SK-N-SH (cell line): ENCODE data around the gene RGS14. TPM values are rescaled to one million over a fixed set of nuclear protein-coding genes. Genes with fewer than 3 reads are reported as not detected.

ENCODE experiments used
- CTCF ChIA-PET: fragments of 300-600, 350-600 bp; formaldehyde crosslinking; extraction: SDS; loops from one replicate; lab custom pipeline; 2021; lab: Yijun Ruan, JAX
- POLR2A ChIA-PET: fragments of 350-600 bp; sonication (Branson Sonifier 250); formaldehyde crosslinking; extraction: SDS; loops from one replicate; lab custom pipeline; 2020; ENCODE audit warnings: antibody characterized with exemption, inconsistent platforms; lab: Yijun Ruan, JAX
- DNase-seq: peaks from one replicate; pipeline ENCODE4 v3.0.0; 2012
- H2AFZ ChIP-seq: fragments of 200-600 bp; sonication (generic); 2 replicates; pipeline ENCODE4 v1.8.1; 2016; ENCODE audit warnings: antibody characterized with exemption, mild to moderate bottlenecking, low read depth
- H3F3A ChIP-seq: fragments of 200-600 bp; sonication (generic); replicated peaks from 2 replicates; pipeline ENCODE3; 2016; ENCODE audit warnings: antibody characterized with exemption, mild to moderate bottlenecking; ENCODE audit not compliant: insufficient read depth
- H3K27ac ChIP-seq, 2 experiments: fragments of 200-500 bp in 1 of 2; fragments of 200-600 bp in 1 of 2; sonication (Bioruptor generic) in 1 of 2; sonication (generic), shearing (Covaris generic) in 1 of 2; 2 replicates each; pipeline versions ENCODE4 v1.5.1 to v1.6.1; 2014 to 2016; ENCODE audit warnings: low read depth in 2 of 2, inconsistent platforms in 1 of 2, low read length in 1 of 2, mild to moderate bottlenecking in 1 of 2, mixed read lengths in 1 of 2
- H3K27me3 ChIP-seq: fragments of 200-600 bp; sonication (generic), shearing (Covaris generic); 2 replicates; pipeline ENCODE4 v1.6.1; 2016; ENCODE audit warnings: mixed run types; ENCODE audit not compliant: insufficient read depth
- H3K36me3 ChIP-seq, 2 experiments: fragments of 200-500 bp in 1 of 2; fragments of 200-600 bp in 1 of 2; sonication (Bioruptor generic) in 1 of 2; sonication (generic) in 1 of 2; replicated peaks in 1 of 2; 2 replicates each; pipeline versions ENCODE3 to v1.5.1; 2014 to 2016; ENCODE audit warnings: low read length in 1 of 2, mild to moderate bottlenecking in 1 of 2; ENCODE audit not compliant: insufficient read depth in 2 of 2, control insufficient read depth in 1 of 2
- H3K4me1 ChIP-seq, 2 experiments: fragments of 200-500 bp in 1 of 2; fragments of 200-600 bp in 1 of 2; sonication (Bioruptor generic) in 1 of 2; sonication (generic), shearing (Covaris generic) in 1 of 2; 2 replicates each; pipeline versions ENCODE4 v1.5.1 to v1.6.1; 2014 to 2016; ENCODE audit warnings: low read depth in 1 of 2, low read length in 1 of 2, mixed run types in 1 of 2; ENCODE audit not compliant: insufficient read depth in 2 of 2, control insufficient read depth in 1 of 2
- H3K4me2 ChIP-seq: fragments of 200-600 bp; sonication (generic), shearing (Covaris generic); 2 replicates; pipeline ENCODE4 v1.6.1; 2017; ENCODE audit warnings: mixed run types
- H3K4me3 ChIP-seq, 2 experiments: fragments of 200-500 bp in 1 of 2; fragments of 200-600 bp in 1 of 2; sonication (Bioruptor generic) in 1 of 2; sonication (generic), shearing (Covaris generic) in 1 of 2; 2 replicates each; pipeline versions ENCODE4 v1.5.1 to v1.8.1; 2014 to 2016; ENCODE audit warnings: low read depth in 2 of 2, inconsistent platforms in 1 of 2, low read length in 1 of 2, mild to moderate bottlenecking in 1 of 2, mixed read lengths in 1 of 2, moderate library complexity in 1 of 2
- H3K79me2 ChIP-seq: fragments of 200-600 bp; sonication (generic); 2 replicates; pipeline ENCODE4 v1.8.1; 2017; ENCODE audit warnings: mild to moderate bottlenecking; ENCODE audit not compliant: insufficient read depth
- H3K9ac ChIP-seq: fragments of 200-600 bp; sonication (generic); 2 replicates; pipeline ENCODE4 v1.6.1; 2017; ENCODE audit warnings: mixed run types
- H3K9me2 ChIP-seq: fragments of 200-600 bp; sonication (generic); 2 replicates; pipeline ENCODE4 v1.6.1; 2017; ENCODE audit warnings: mixed run types
- H3K9me3 ChIP-seq: fragments of 200-600 bp; sonication (generic); 2 replicates; pipeline ENCODE4 v1.6.1; 2017; ENCODE audit warnings: mixed run types, mild to moderate bottlenecking, moderate library complexity
- H4K20me1 ChIP-seq: fragments of 200-600 bp; sonication (generic); 2 replicates; pipeline ENCODE4 v1.6.1; 2017; ENCODE audit warnings: mild to moderate bottlenecking, mixed run types; ENCODE audit not compliant: insufficient read depth
- CHD2 ChIP-seq: fragments of 150-350 bp; IDR thresholded peaks from 2 replicates; pipeline ENCODE4 v1.6.1; 2018; ENCODE audit warnings: low read length; ENCODE audit not compliant: partially characterized antibody
- EP300 ChIP-seq, 2 experiments: IDR thresholded peaks; 2 replicates each; pipeline versions ENCODE4 v1.4.0 to v1.6.1; 2012; ENCODE audit warnings: borderline replicate concordance in 1 of 2, low read depth in 1 of 2, low read length in 1 of 2
- EZH2phosphoT487 ChIP-seq: fragments of 200-600 bp; sonication (generic); IDR thresholded peaks from 2 replicates; pipeline ENCODE4 v1.6.1; 2017; ENCODE audit warnings: low read depth, mixed run types, mild to moderate bottlenecking, antibody characterized with exemption, moderate library complexity, borderline replicate concordance
- FOSL2 ChIP-seq: IDR thresholded peaks from 2 replicates; pipeline ENCODE4 v1.4.0; 2012; ENCODE audit warnings: low read depth, mild to moderate bottlenecking, moderate library complexity, borderline replicate concordance
- JUND ChIP-seq: IDR thresholded peaks from 2 replicates; pipeline ENCODE4 v1.4.0; 2012
- MAX ChIP-seq: IDR thresholded peaks from 2 replicates; pipeline ENCODE4 v1.4.0; 2012; ENCODE audit warnings: low read depth
- MXI1 ChIP-seq: IDR thresholded peaks from 2 replicates; pipeline ENCODE4 v1.6.1; 2012; ENCODE audit warnings: mild to moderate bottlenecking, low read depth, low read length, improper control_type of control experiment
- NFIC ChIP-seq: IDR thresholded peaks from 2 replicates; pipeline ENCODE4 v1.4.0; 2012; ENCODE audit warnings: borderline replicate concordance
- NRF1 ChIP-seq: IDR thresholded peaks from 2 replicates; pipeline ENCODE4 v1.6.1; 2012; ENCODE audit warnings: low read depth, mild to moderate bottlenecking, low read length
- PBX3 ChIP-seq: IDR thresholded peaks from 2 replicates; pipeline ENCODE4; 2012
- RCOR1 ChIP-seq: fragments of 150-350 bp; IDR thresholded peaks from 2 replicates; pipeline ENCODE4 v1.6.1; 2017; ENCODE audit warnings: antibody characterized with exemption, low read length
- REST ChIP-seq: IDR thresholded peaks from 2 replicates; pipeline ENCODE4 v1.6.1; 2012; ENCODE audit warnings: mild to moderate bottlenecking, low read depth, low read length, moderate library complexity
- SIN3A ChIP-seq: IDR thresholded peaks from 2 replicates; pipeline ENCODE4 v1.6.1; 2012; ENCODE audit warnings: low read depth, mild to moderate bottlenecking, low read length, moderate library complexity, borderline replicate concordance
- SMC3 ChIP-seq: IDR thresholded peaks from 2 replicates; pipeline ENCODE4 v1.6.1; 2012; ENCODE audit warnings: low read depth, low read length, improper control_type of control experiment
- TEAD4 ChIP-seq: IDR thresholded peaks from 2 replicates; pipeline ENCODE4 v1.4.0; 2012; ENCODE audit warnings: mild to moderate bottlenecking, borderline replicate concordance; ENCODE audit not compliant: insufficient read depth
- ZBTB33 ChIP-seq: IDR thresholded peaks from 2 replicates; pipeline ENCODE4 v1.4.0; 2012; ENCODE audit warnings: low read depth, borderline replicate concordance
- WGBS: methylation state at CpG from one replicate; pipeline ENCODE4 v1.1.6; 2017; ENCODE audit warnings: low lambda C conversion rate; 5-methylcytosine and 5-hydroxymethylcytosine counted together
- polyA plus RNA-seq, 3 experiments: library from polyadenylated mRNA; depleted of rRNA; stranded (reverse); fragments of >200 nt; gene quantifications; 2 replicates each; pipeline ENCODE4 v1.2.3, GENCODE V29; 2012

Gene RGS14
- polyA plus RNA-seq, 1 of the 3 experiments (the other 2 are of a cell fraction) = 26.5 TPM

GRCh38 chr5:177349762-177350161 lies 8.0 kb upstream of the RGS14 start:
- ChIA-PET CTCF (interaction anchor here (1.4 to 3.0 kb wide), 2 partner anchors 13 to 55 kb away, joined by 3 to 10 read pairs; no protein-coding TSS in a partner anchor), POLR2A (interaction anchor here (1.0 kb wide), 1 partner anchor 11 kb away, joined by 5 read pairs; no protein-coding TSS in a partner anchor)
- peaks cover 5 to 23% of the 10 kb centered on the region in 2 experiments; a peak in 3 of 4 replicates for H3K4me1 ChIP-seq
- H3K9me3 ChIP-seq = no peaks in the 10 kb centered on the region
- H3K4me3 ChIP-seq = peak overlapping the region; percentile 96 to 100
- no peak overlapping the region for H3K27ac ChIP-seq
- no peak overlapping the region for H2AFZ ChIP-seq
- WGBS = 83% methylated on average over 5 of the region's 5 CpGs
- peaks cover 67% of the 10 kb centered on the region for H3K79me2 ChIP-seq
- H4K20me1 ChIP-seq = peaks cover 12% of the 10 kb centered on the region; the same call in 1 of the 2 replicates
- no peaks in the 10 kb centered on the region for H3K9me2 ChIP-seq
- no peaks in the 10 kb centered on the region for H3F3A ChIP-seq
- H3K36me3 ChIP-seq = peaks cover 16 to 25% of the 10 kb centered on the region in 2 experiments
- no peak for TF ChIP-seq NRF1
- TF ChIP-seq PBX3 = no peak
- no peak for TF ChIP-seq ZBTB33
- TF ChIP-seq CHD2 = no peak
- no peak for TF ChIP-seq MAX
- no peak for TF ChIP-seq RCOR1
- TF ChIP-seq FOSL2 = no peak
- no peak for TF ChIP-seq SIN3A
- no peak for TF ChIP-seq REST
- TF ChIP-seq EP300 (IDR thresholded peaks at IDR 0.05; ENCODE audit: borderline replicate concordance in 1 of 2, low read depth in 1 of 2, low read length in 1 of 2) = no peak
- no peak for TF ChIP-seq JUND
- no peak for TF ChIP-seq TEAD4
- no peak for TF ChIP-seq NFIC
- no peak for TF ChIP-seq EZH2phosphoT487
- TF ChIP-seq SMC3 = no peak
- TF ChIP-seq MXI1 = no peak
- peak overlapping the region; percentile 92 for H3K4me2 ChIP-seq
- no peaks in the 10 kb centered on the region for H3K27me3 ChIP-seq
- DNase-seq = no peak
- peak overlapping the region; percentile 97; the same call in 1 of the 2 replicates for H3K9ac ChIP-seq
